ENCODE results near the gene CHGA.

DNA sequence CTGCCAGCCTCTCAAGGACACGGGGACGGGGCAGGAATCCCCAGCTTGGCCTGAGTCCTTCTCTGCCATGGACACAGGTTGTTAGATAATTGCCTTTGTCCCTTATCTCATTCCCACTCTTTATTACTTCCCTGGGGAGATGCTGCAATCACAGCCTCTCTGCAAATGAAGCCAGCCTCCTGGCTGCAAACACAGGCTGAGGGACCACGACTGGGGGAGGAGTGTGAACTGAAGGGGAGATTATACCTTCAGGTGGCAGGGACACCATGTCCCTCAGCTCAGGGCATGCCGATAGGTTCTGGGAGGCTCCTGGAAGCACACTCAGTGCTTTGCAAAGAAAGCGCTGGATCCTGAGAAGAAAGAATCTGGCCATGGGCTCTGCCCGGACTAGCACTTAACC is 16.1 kb upstream of the CHGA start:
- TF ChIP-seq CTCF (IDR thresholded peaks at IDR 0.05), result no peak
- TF ChIP-seq KAT7 (CRISPR knock-in tag; IDR thresholded peaks at IDR 0.05; ENCODE audit: borderline replicate concordance), result no peak
- no peak for TF ChIP-seq GABPB1 (CRISPR knock-in tag; IDR thresholded peaks at IDR 0.05)
- no peak for TF ChIP-seq TEAD1 (CRISPR knock-in tag; IDR thresholded peaks at IDR 0.05)
- TF ChIP-seq NFYB (CRISPR knock-in tag; conservative IDR thresholded peaks at IDR 0.05; ENCODE audit: low read depth), result no peak
- TF ChIP-seq ZNF121 (CRISPR knock-in tag; IDR thresholded peaks at IDR 0.05), result no peak
